SK-N-SH treated with all-trans-retinoic acid at 6 μM for 48 hours (cell line): ENCODE measurements around the gene SIK3.

Source experiments
- ATAC-seq: fragments of 200-7000 bp; cut with Tn5 transposase; 3 replicates; pipeline ENCODE4 v1.9.1; 2020; ENCODE audit warnings: mild to moderate bottlenecking, moderate library complexity
- ARNTL ChIP-seq: fragments of 450-650 bp; formaldehyde crosslinking; IDR thresholded peaks from 2 replicates; pipeline ENCODE4 v1.5.0; 2020; ENCODE audit warnings: low read depth, mild to moderate bottlenecking, moderate library complexity, borderline replicate concordance
- ESRRG ChIP-seq: fragments of 250-450 bp; sonication (Bioruptor Pico); IDR thresholded peaks from 2 replicates; pipeline ENCODE4 v1.6.1; 2021; ENCODE audit warnings: mild to moderate bottlenecking
- GLIS3 ChIP-seq: fragments of 250-450 bp; sonication (Bioruptor Pico); IDR thresholded peaks from 2 replicates; pipeline ENCODE4 v1.5.0; 2020; ENCODE audit warnings: mild to moderate bottlenecking, moderate library complexity
- ISL1 ChIP-seq: fragments of 250-450 bp; sonication (Bioruptor Pico); IDR thresholded peaks from 2 replicates; pipeline ENCODE4 v2.1.2; 2022; ENCODE audit warnings: mild to moderate bottlenecking, moderate library complexity
- OSR1 ChIP-seq: fragments of 250-450 bp; sonication (Bioruptor Pico); IDR thresholded peaks from 2 replicates; pipeline ENCODE4 v1.8.0; 2022; ENCODE audit warnings: moderate library complexity, mild to moderate bottlenecking, inconsistent platforms
- PPARA ChIP-seq: fragments of 250-450 bp; sonication (Bioruptor Pico); IDR thresholded peaks from 2 replicates; pipeline ENCODE4 v1.5.0; 2020; ENCODE audit warnings: mild to moderate bottlenecking, borderline replicate concordance
- RARB ChIP-seq: fragments of 250-450 bp; sonication (Bioruptor Pico); IDR thresholded peaks from 2 replicates; pipeline ENCODE4 v1.8.0; 2021; ENCODE audit warnings: mild to moderate bottlenecking, moderate library complexity
- SNAI2 ChIP-seq: fragments of 250-450 bp; sonication (Bioruptor Pico); IDR thresholded peaks from 2 replicates; pipeline ENCODE4 v1.5.0; 2020; ENCODE audit warnings: mild to moderate bottlenecking, moderate library complexity
- TCF4 ChIP-seq: fragments of 250-450 bp; sonication (Bioruptor Pico); IDR thresholded peaks from 2 replicates; pipeline ENCODE4 v1.8.0; 2021; ENCODE audit warnings: mild to moderate bottlenecking, moderate library complexity, borderline replicate concordance
- TOX ChIP-seq: fragments of 250-450 bp; sonication (Bioruptor Pico); IDR thresholded peaks from 2 replicates; pipeline ENCODE4 v1.8.0; 2021; ENCODE audit warnings: mild to moderate bottlenecking, moderate library complexity, borderline replicate concordance
- ZC3H10 ChIP-seq: fragments of 250-450 bp; sonication (Bioruptor Pico); IDR thresholded peaks from 2 replicates; pipeline ENCODE4 v1.5.1; 2021; ENCODE audit warnings: mild to moderate bottlenecking, moderate library complexity
- ZFP3 ChIP-seq: fragments of 250-450 bp; sonication (Bioruptor Pico); IDR thresholded peaks from 2 replicates; pipeline ENCODE4 v1.5.0; 2020; ENCODE audit warnings: mild to moderate bottlenecking, moderate library complexity
- ZFP30 ChIP-seq: fragments of 450-650 bp; formaldehyde crosslinking; IDR thresholded peaks from 2 replicates; pipeline ENCODE4 v1.5.0; 2022; ENCODE audit warnings: mild to moderate bottlenecking, moderate library complexity
- ZNF565 ChIP-seq: fragments of 450-650 bp; formaldehyde crosslinking; conservative IDR thresholded peaks from 2 replicates; pipeline ENCODE4 v1.5.0; 2020; ENCODE audit warnings: low read depth, mild to moderate bottlenecking, moderate library complexity
- ZNF70 ChIP-seq: fragments of 450-650 bp; formaldehyde crosslinking; IDR thresholded peaks from 2 replicates; pipeline ENCODE4 v1.5.0; 2020; ENCODE audit warnings: mild to moderate bottlenecking, moderate library complexity
- ZNF8 ChIP-seq: fragments of 450-650 bp; formaldehyde crosslinking; IDR thresholded peaks from 2 replicates; pipeline ENCODE4 v1.5.0; 2020; ENCODE audit warnings: mild to moderate bottlenecking, moderate library complexity
- TF ChIP-seq, protein P1 (sequence below): fragments of 250-450 bp; sonication (Bioruptor Pico); IDR thresholded peaks from 2 replicates; pipeline ENCODE4 v1.5.0; 2020; ENCODE audit warnings: mild to moderate bottlenecking, moderate library complexity
- TF ChIP-seq, protein P2 (sequence below): fragments of 250-450 bp; sonication (Bioruptor Pico); IDR thresholded peaks from 2 replicates; pipeline ENCODE4 v1.8.0; 2020; ENCODE audit warnings: mild to moderate bottlenecking, moderate library complexity, borderline replicate concordance
- TF ChIP-seq, protein P3 (sequence below): fragments of 250-450 bp; sonication (Bioruptor Pico); IDR thresholded peaks from 2 replicates; pipeline ENCODE4 v1.5.1; 2020; ENCODE audit warnings: low read depth, mild to moderate bottlenecking, moderate library complexity
- TF ChIP-seq, protein P4 (sequence below): fragments of 250-450 bp; sonication (Bioruptor Pico); IDR thresholded peaks from 2 replicates; pipeline ENCODE4 v1.5.1; 2021; ENCODE audit warnings: mild to moderate bottlenecking, moderate library complexity
- TF ChIP-seq, protein P5 (sequence below): fragments of 250-450 bp; sonication (Bioruptor Pico); IDR thresholded peaks from 2 replicates; pipeline ENCODE4 v1.8.0; 2021; ENCODE audit warnings: low read depth, mild to moderate bottlenecking, moderate library complexity, borderline replicate concordance

Gene SIK3

DNA sequence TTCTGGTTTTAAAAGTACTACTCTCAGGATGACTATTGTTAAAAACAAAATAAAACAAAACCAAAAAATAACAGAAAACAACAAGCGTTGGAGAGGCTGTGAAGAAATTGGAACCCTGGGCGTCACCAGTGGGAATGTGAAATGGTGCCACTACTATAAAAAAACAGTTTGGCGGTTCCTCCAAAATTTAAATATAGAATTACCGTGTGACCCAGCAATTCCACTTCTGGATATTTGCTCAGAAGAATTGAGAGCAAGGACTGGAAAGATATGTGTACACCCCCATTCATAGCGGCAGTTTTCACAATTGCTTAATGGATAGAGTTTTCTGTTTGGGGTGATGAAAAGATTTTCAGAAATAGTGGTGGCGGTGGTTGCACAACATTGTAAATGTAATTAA, 283.7 kb downstream of the SIK3 start:
- TF ChIP-seq ZFP30 (CRISPR knock-in tag) = no peak
- no peak for TF ChIP-seq SNAI2 (CRISPR knock-in tag)
- no peak for TF ChIP-seq ZNF565 (CRISPR knock-in tag)
- TF ChIP-seq OSR1 (CRISPR knock-in tag) = no peak
- no peak for TF ChIP-seq TCF4 (CRISPR knock-in tag)
- TF ChIP-seq ZFP3 (CRISPR knock-in tag) = no peak
- TF ChIP-seq, protein P1, sequence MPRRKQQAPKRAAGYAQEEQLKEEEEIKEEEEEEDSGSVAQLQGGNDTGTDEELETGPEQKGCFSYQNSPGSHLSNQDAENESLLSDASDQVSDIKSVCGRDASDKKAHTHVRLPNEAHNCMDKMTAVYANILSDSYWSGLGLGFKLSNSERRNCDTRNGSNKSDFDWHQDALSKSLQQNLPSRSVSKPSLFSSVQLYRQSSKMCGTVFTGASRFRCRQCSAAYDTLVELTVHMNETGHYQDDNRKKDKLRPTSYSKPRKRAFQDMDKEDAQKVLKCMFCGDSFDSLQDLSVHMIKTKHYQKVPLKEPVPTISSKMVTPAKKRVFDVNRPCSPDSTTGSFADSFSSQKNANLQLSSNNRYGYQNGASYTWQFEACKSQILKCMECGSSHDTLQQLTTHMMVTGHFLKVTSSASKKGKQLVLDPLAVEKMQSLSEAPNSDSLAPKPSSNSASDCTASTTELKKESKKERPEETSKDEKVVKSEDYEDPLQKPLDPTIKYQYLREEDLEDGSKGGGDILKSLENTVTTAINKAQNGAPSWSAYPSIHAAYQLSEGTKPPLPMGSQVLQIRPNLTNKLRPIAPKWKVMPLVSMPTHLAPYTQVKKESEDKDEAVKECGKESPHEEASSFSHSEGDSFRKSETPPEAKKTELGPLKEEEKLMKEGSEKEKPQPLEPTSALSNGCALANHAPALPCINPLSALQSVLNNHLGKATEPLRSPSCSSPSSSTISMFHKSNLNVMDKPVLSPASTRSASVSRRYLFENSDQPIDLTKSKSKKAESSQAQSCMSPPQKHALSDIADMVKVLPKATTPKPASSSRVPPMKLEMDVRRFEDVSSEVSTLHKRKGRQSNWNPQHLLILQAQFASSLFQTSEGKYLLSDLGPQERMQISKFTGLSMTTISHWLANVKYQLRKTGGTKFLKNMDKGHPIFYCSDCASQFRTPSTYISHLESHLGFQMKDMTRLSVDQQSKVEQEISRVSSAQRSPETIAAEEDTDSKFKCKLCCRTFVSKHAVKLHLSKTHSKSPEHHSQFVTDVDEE (CRISPR knock-in tag) = no peak
- TF ChIP-seq, protein P2, sequence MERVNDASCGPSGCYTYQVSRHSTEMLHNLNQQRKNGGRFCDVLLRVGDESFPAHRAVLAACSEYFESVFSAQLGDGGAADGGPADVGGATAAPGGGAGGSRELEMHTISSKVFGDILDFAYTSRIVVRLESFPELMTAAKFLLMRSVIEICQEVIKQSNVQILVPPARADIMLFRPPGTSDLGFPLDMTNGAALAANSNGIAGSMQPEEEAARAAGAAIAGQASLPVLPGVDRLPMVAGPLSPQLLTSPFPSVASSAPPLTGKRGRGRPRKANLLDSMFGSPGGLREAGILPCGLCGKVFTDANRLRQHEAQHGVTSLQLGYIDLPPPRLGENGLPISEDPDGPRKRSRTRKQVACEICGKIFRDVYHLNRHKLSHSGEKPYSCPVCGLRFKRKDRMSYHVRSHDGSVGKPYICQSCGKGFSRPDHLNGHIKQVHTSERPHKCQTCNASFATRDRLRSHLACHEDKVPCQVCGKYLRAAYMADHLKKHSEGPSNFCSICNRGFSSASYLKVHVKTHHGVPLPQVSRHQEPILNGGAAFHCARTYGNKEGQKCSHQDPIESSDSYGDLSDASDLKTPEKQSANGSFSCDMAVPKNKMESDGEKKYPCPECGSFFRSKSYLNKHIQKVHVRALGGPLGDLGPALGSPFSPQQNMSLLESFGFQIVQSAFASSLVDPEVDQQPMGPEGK (CRISPR knock-in tag) = no peak
- no peak for TF ChIP-seq ZNF70 (CRISPR knock-in tag)
- no peak for TF ChIP-seq ESRRG (CRISPR knock-in tag)
- TF ChIP-seq, protein P3, sequence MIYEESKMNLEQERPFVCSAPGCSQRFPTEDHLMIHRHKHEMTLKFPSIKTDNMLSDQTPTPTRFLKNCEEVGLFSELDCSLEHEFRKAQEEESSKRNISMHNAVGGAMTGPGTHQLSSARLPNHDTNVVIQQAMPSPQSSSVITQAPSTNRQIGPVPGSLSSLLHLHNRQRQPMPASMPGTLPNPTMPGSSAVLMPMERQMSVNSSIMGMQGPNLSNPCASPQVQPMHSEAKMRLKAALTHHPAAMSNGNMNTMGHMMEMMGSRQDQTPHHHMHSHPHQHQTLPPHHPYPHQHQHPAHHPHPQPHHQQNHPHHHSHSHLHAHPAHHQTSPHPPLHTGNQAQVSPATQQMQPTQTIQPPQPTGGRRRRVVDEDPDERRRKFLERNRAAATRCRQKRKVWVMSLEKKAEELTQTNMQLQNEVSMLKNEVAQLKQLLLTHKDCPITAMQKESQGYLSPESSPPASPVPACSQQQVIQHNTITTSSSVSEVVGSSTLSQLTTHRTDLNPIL (CRISPR knock-in tag) = no peak
- TF ChIP-seq ISL1 = no peak
- TF ChIP-seq TOX (CRISPR knock-in tag) = no peak
- no peak for TF ChIP-seq ZNF8 (CRISPR knock-in tag)
- TF ChIP-seq ZC3H10 (CRISPR knock-in tag) = no peak
- TF ChIP-seq GLIS3 (CRISPR knock-in tag) = no peak
- TF ChIP-seq PPARA (CRISPR knock-in tag) = no peak
- TF ChIP-seq, protein P4, sequence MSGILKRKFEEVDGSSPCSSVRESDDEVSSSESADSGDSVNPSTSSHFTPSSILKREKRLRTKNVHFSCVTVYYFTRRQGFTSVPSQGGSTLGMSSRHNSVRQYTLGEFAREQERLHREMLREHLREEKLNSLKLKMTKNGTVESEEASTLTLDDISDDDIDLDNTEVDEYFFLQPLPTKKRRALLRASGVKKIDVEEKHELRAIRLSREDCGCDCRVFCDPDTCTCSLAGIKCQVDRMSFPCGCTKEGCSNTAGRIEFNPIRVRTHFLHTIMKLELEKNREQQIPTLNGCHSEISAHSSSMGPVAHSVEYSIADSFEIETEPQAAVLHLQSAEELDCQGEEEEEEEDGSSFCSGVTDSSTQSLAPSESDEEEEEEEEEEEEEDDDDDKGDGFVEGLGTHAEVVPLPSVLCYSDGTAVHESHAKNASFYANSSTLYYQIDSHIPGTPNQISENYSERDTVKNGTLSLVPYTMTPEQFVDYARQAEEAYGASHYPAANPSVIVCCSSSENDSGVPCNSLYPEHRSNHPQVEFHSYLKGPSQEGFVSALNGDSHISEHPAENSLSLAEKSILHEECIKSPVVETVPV = no peak
- no peak for TF ChIP-seq ARNTL (CRISPR knock-in tag)
- no peak for TF ChIP-seq RARB (CRISPR knock-in tag)
- no peak for ATAC-seq

DNA sequence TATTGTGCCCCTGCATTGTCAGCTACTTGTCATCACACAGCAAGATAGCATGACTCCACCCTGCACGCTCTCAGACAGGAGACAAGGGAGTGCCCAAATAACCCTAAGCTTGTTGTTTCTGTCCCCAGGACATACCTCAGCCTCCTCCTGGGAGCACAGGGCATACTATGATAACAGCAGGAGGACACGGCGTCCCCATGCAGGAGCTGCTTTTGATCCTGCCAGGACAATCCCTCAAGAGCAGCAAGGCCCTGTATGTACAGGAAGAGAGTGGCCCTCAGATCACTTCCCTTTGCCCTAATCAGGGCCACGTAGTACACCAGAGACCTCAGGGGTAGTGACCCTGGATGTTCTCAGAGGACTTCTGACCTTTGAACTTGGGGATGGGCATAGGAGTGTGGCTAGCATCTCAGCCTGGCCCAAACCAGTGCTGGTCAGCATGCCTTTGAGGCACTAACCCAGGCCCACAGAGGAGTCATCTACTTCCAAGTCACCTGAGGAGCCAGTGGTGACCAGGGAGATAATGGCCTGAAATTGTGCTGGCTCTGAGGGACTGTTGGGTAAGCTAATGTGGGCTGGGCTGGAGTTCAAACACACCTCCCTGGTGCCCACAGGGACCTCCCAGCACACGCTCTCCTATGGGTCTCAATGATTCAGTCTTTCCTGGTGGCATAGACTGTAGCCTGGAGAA, 284.3 kb downstream of the SIK3 start:
- ATAC-seq = no peak
- TF ChIP-seq, protein P1 (CRISPR knock-in tag) = no peak
- TF ChIP-seq TCF4 (CRISPR knock-in tag) = no peak
- TF ChIP-seq ESRRG (CRISPR knock-in tag) = no peak
- TF ChIP-seq ZNF565 (CRISPR knock-in tag) = no peak
- TF ChIP-seq OSR1 (CRISPR knock-in tag) = no peak
- no peak for TF ChIP-seq ZFP30 (CRISPR knock-in tag)
- TF ChIP-seq ZNF8 (CRISPR knock-in tag) = no peak
- TF ChIP-seq, protein P3 (CRISPR knock-in tag) = no peak
- TF ChIP-seq, protein P5, sequence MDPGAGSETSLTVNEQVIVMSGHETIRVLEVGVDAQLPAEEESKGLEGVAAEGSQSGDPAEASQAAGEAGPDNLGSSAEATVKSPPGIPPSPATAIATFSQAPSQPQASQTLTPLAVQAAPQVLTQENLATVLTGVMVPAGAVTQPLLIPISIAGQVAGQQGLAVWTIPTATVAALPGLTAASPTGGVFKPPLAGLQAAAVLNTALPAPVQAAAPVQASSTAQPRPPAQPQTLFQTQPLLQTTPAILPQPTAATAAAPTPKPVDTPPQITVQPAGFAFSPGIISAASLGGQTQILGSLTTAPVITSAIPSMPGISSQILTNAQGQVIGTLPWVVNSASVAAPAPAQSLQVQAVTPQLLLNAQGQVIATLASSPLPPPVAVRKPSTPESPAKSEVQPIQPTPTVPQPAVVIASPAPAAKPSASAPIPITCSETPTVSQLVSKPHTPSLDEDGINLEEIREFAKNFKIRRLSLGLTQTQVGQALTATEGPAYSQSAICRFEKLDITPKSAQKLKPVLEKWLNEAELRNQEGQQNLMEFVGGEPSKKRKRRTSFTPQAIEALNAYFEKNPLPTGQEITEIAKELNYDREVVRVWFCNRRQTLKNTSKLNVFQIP (CRISPR knock-in tag) = no peak
- no peak for TF ChIP-seq RARB (CRISPR knock-in tag)
- TF ChIP-seq, protein P2 (CRISPR knock-in tag) = no peak
- TF ChIP-seq GLIS3 (CRISPR knock-in tag) = no peak
